HG02943 (cell line): ENCODE measurements around the gene SHLD2.
"Not testable (repeated sequence)": the region's sequence is repeated elsewhere in the genome, so short reads cannot be mapped to it uniquely, and the experiment has no call there.

Experiments
- ATAC-seq: cut with Tn5 transposase; IDR thresholded peaks from one replicate; pipeline ENCODE4 v1.9.1; 2021; ENCODE audit warnings: mild to moderate bottlenecking, low read depth, moderate library complexity; ENCODE audit not compliant: unreplicated experiment

Gene SHLD2

DNA sequence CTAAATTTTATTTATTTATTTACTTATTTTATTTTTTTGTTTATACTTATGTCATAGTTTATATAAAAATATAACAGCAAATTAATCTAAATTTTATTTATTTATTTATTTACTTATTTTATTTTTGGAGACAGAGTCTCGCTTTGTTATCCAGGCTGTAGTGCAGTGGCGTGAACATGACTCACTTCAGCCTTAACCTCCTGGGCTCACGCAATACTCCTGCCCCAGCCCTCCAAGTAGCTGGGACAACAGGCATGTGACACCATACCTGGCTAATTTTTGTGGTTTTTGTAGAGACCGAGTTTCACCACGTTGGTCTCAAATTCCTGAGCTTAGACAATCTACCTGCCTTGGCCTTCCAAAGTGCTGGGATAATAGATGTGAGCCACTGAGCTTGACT lies 115.3 kb downstream of the SHLD2 start:
- not testable (repeated sequence) for ATAC-seq

GRCh38 chr10:87211848-87212247 lies 116.8 kb downstream of the SHLD2 start:
- not testable (repeated sequence) for ATAC-seq

GRCh38 chr10:87213150-87213765 lies 118.3 kb downstream of the SHLD2 start:
- not testable (repeated sequence) for ATAC-seq

GRCh38 chr10:87213806-87214205 lies 118.8 kb downstream of the SHLD2 start:
- ATAC-seq: not testable (repeated sequence)

GRCh38 chr10:87216120-87216519 lies 121.1 kb downstream of the SHLD2 start:
- not testable (repeated sequence) for ATAC-seq

DNA sequence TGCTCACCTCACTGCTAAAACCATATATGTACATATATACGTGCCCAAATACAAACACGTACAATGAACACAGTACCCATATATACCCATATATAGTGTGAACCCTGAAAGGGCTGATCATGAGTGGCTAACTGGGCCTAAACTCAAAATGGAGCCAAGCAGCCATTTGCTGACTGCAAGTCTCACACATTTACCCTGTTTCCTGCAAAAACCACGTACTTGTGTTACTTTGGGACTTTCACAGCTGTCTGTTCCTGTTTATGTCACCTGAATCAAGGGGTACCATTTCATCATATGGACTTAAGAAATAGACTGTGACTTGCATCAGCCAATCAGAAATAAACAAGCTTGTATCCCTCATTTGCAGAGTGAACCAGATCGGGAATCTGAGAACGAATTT lies 124.4 kb downstream of the SHLD2 start:
- ATAC-seq: not testable (repeated sequence)

- not testable (repeated sequence) for ATAC-seq
These were observed 127.8 kb downstream of the SHLD2 start for GRCh38 chr10:87222789-87223188.

GRCh38 chr10:87225148-87225547 lies 130.1 kb downstream of the SHLD2 start, which contains the start of gene NUTM2A:
Gene NUTM2A (plus strand): TSS chr10:87225448. CDS start chr10:87225831, 383 bp downstream.
- not testable (repeated sequence) for ATAC-seq

- ATAC-seq: not testable (repeated sequence)
These were observed 133.2 kb downstream of the SHLD2 start for GRCh38 chr10:87228247-87228646.

- ATAC-seq: not testable (repeated sequence)
These were observed 134.2 kb downstream of the SHLD2 start for GRCh38 chr10:87229211-87229610.

DNA sequence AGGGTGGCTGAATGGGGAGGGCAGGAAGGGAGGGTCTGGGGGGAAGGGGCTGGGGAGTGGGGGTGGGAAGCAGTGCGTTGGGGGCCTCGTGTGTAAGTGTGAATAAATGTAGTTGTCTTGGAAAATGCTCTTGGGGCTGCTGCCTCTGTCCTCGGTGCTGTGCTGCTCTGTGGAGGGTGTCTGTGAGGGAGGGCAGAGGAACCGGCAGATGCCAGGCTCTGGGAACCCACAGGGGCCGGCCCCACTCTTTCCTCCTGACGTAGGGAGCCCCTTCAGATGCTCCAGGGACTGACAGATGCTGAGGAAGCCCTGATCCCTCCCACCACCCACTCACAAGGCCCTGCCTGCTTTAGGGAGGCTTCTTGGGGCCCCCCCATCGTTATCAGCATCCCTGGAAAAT lies 139.8 kb downstream of the SHLD2 start:
- ATAC-seq: not testable (repeated sequence)

GRCh38 chr10:87237244-87237643 lies 142.2 kb downstream of the SHLD2 start:
- ATAC-seq: not testable (repeated sequence)

GRCh38 chr10:87239346-87239808 lies 144.4 kb downstream of the SHLD2 start:
- not testable (repeated sequence) for ATAC-seq
